ENCODE results near the gene RPL5. TPM values are rescaled to one million over a fixed set of nuclear protein-coding genes. Genes with fewer than 3 reads are reported as not detected.

RPL5 gene
- total and polyA plus RNA-seq, 10 donors = 725 to 3,739 (median 1,367) TPM

DNA sequence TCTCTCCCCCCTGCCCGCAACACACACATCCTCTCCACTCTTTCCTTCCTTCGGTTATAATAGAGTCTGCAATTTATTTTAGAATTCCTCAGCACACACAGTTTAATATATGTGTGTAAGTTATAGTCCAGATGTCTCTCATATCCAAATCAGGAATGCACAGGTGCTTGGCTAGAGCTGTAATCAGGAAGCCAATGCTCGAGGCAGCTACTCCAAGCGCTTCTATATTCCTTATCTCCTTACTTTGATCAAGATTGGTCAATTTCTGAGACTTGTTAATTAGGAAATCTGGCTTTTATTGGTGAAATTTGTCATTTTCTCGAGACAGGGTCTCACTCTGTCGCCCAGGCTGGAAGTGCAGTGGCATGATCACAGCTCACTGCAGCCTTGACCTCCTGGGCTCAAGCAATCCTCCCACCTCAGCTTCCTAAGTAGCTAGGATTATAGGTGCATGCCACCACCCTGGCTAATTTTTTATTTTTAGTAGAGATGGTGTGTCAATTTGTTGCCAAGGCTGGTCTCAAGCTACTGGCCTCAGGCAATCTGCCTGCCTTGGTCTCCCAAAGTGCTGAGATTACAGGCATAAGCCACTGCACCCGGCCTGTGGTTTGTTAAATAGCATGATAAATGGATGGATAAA, 27.7 kb downstream of the RPL5 start:
- 56 to 66% (median 64%) methylated on average over 7 of the region's 7 CpGs for WGBS, 5 donors
- peak overlapping the region in 3 of 8 donors; percentile 1 to 31 (median 2) for H3K27ac ChIP-seq
- H3K27me3 ChIP-seq (replicated peaks in 1 of 7) = no peaks in the 10 kb centered on the region
- H3K4me3 ChIP-seq = peak overlapping the region in 1 of 8 donors; percentile 30
- DNase-seq = no peak
- TF ChIP-seq POLR2AphosphoS5 (IDR thresholded peaks at IDR 0.05) (no peak), POLR2A (IDR thresholded peaks at IDR 0.05) (no peak)
- TF ChIP-seq, protein P1, sequence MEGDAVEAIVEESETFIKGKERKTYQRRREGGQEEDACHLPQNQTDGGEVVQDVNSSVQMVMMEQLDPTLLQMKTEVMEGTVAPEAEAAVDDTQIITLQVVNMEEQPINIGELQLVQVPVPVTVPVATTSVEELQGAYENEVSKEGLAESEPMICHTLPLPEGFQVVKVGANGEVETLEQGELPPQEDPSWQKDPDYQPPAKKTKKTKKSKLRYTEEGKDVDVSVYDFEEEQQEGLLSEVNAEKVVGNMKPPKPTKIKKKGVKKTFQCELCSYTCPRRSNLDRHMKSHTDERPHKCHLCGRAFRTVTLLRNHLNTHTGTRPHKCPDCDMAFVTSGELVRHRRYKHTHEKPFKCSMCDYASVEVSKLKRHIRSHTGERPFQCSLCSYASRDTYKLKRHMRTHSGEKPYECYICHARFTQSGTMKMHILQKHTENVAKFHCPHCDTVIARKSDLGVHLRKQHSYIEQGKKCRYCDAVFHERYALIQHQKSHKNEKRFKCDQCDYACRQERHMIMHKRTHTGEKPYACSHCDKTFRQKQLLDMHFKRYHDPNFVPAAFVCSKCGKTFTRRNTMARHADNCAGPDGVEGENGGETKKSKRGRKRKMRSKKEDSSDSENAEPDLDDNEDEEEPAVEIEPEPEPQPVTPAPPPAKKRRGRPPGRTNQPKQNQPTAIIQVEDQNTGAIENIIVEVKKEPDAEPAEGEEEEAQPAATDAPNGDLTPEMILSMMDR (IDR thresholded peaks at IDR 0.05 in 8 of 11, conservative IDR thresholded peaks at IDR 0.05 in 3 of 11) = no peak
- peaks cover 0 to 4% (median 0%) of the 10 kb centered on the region in 8 donors for H3K9me3 ChIP-seq
- H3K4me1 ChIP-seq = peaks cover 0 to 14% (median 6%) of the 10 kb centered on the region in 6 donors
- no peaks in the 10 kb centered on the region for H3K36me3 ChIP-seq
- intact Hi-C loops (cut with DNase I; ENCODE audit: low total_unique reads) = loop anchor here (2.0 to 10.0 kb wide), 2 partner anchors 95 to 135 kb away; no protein-coding TSS in a partner anchor

DNA sequence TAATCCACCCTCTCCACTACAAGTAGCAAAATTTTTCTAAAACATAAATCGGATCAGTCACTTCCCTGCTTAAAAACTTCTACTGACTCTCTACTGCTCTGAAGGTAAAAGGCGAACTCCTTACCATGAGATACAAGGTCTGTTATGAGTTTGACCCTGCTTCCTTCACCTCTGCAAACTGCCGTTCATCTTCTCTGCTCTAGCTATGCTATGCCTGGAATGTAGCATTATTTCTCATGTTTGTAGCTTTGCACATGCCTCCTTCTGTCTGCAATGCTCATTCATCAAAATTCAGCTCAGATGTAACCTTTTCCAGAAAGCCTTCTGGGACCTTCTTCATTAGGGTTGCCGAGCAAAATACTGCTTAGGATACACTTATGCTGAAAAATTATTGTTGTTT, 30.8 kb downstream of the RPL5 start:
- H3K36me3 ChIP-seq = no peaks in the 10 kb centered on the region
- peaks cover 0 to 13% (median 6%) of the 10 kb centered on the region in 6 donors for H3K4me1 ChIP-seq
- H3K27me3 ChIP-seq (replicated peaks in 1 of 7) = no peaks in the 10 kb centered on the region
- no peak overlapping the region for H3K27ac ChIP-seq
- no peak for TF ChIP-seq POLR2A (IDR thresholded peaks at IDR 0.05)
- TF ChIP-seq, protein P1 (IDR thresholded peaks at IDR 0.05 in 8 of 11, conservative IDR thresholded peaks at IDR 0.05 in 3 of 11) = no peak
- no peak for DNase-seq
- 81 to 87% (median 85%) methylated on average over 4 of the region's 4 CpGs for WGBS, 5 donors
- intact Hi-C loops (cut with DNase I; ENCODE audit: low total_unique reads) = loop anchor here (10.0 kb wide), 1 partner anchor 92 kb away; no protein-coding TSS in a partner anchor
- H3K9me3 ChIP-seq = no peaks in the 10 kb centered on the region
- no peak overlapping the region for H3K4me3 ChIP-seq

DNA sequence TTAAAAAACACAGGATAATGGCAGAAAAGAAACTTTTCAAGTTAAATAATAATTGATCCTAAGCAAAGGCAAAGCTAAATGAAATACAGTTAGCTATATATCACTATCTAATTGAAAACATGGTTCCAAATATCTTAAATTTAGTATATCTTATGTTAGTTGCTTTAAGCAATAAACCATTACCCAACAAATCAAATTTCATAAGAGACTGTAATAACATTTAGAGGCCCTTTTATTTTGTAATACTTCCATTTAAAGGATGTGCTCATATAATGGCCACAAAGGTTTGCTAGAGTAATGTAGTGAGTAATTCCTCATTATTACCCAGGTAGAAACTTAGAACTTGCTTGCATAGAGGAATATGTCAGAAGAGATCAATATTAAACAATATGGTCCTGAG, 32.3 kb downstream of the RPL5 start:
- Histone ChIP-seq H3K27ac (no peak overlapping the region), H3K27me3 (replicated peaks in 1 of 7) (no peaks in the 10 kb centered on the region), H3K9me3 (no peaks in the 10 kb centered on the region), H3K36me3 (no peaks in the 10 kb centered on the region), H3K4me3 (no peak overlapping the region), H3K4me1 (peaks cover 0 to 6% (median 3%) of the 10 kb centered on the region in 6 donors)
- no peak for DNase-seq
- no peak for TF ChIP-seq POLR2AphosphoS5 (IDR thresholded peaks at IDR 0.05)
- no peak for TF ChIP-seq POLR2A (IDR thresholded peaks at IDR 0.05)
- TF ChIP-seq, protein P1 (IDR thresholded peaks at IDR 0.05 in 8 of 11, conservative IDR thresholded peaks at IDR 0.05 in 3 of 11) = no peak
- intact Hi-C loops (cut with DNase I; ENCODE audit: low total_unique reads) = loop anchor here (10.0 kb wide), 1 partner anchor 91 kb away; no protein-coding TSS in a partner anchor

DNA sequence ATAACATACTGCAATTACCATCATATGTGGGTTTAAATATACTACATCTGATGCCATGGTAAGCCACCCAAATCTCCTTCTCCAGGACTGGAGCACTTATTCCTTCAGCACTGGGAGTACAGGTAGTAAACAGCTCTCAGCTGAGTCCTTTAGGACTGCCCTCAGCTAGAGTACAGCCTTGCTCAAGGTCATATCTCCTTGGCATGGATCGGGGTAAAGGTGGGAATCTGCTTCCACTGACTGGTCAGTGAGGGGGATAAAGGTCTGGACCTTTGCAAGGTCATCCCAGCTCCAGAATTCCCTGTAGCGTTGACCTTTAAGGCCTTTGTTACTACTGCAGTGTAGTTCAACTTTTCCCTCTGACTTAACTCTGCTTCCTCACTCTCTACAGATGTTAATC, 38.8 kb downstream of the RPL5 start:
- 90 to 98% (median 91%) methylated on average over 2 of the region's 2 CpGs for WGBS, 5 donors
- H3K36me3 ChIP-seq = peaks cover 0 to 26% (median 0%) of the 10 kb centered on the region in 6 donors
- TF ChIP-seq POLR2AphosphoS5 (IDR thresholded peaks at IDR 0.05) (no peak), POLR2A (IDR thresholded peaks at IDR 0.05) (no peak)
- TF ChIP-seq, protein P1 (IDR thresholded peaks at IDR 0.05 in 8 of 11, conservative IDR thresholded peaks at IDR 0.05 in 3 of 11) = no peak
- DNase-seq = no peak
- no peak overlapping the region for H3K27ac ChIP-seq
- H3K4me3 ChIP-seq = no peak overlapping the region
- intact Hi-C loops (cut with DNase I; ENCODE audit: low total_unique reads) = no loop called here
- no peaks in the 10 kb centered on the region for H3K4me1 ChIP-seq
- no peaks in the 10 kb centered on the region for H3K27me3 ChIP-seq (replicated peaks in 1 of 7)
- H3K9me3 ChIP-seq = peaks cover 0 to 11% (median 10%) of the 10 kb centered on the region in 8 donors

Data from spleen (tissue), 11 donors.